ENCODE measurements around the gene SLC45A3. TPM values are rescaled to one million over a fixed set of nuclear protein-coding genes. Genes with fewer than 3 reads are reported as not detected.
A peak's percentile ranks its signal among the peaks of the same experiment; 100 is the strongest.

Gene SLC45A3
- total and polyA plus RNA-seq, 3 experiments from 2014 or later = 0.29 to 0.33 TPM; not detected in 1

- peaks cover 19% of the 10 kb centered on the region for H3K4me1 ChIP-seq (ENCODE audit: insufficient read depth, low read length)
- Mint-ChIP-seq H3K27ac (peak overlapping the region in 7 of 8 donors; percentile 16 to 85 (median 80)), H3K27me3 (peaks cover 0 to 1% of the 10 kb centered on the region in 2 donors), H3K4me3 (peak overlapping the region in 3 of 7 donors; percentile 7 to 41 (median 38)), H3K36me3 (peaks cover 0 to 81% (median 17%) of the 10 kb centered on the region in 3 donors), H3K9me3 (no peaks in the 10 kb centered on the region), H3K4me1 (peaks cover 34 to 67% (median 67%) of the 10 kb centered on the region in 3 donors)
- ChIA-PET POLR2A (no interaction called here), CTCF (interaction anchor here (0.6 to 3.0 kb wide), 2 partner anchors 19 to 47 kb away, joined by 3 to 9 read pairs; no protein-coding TSS in a partner anchor)
- H3K27ac ChIP-seq (ENCODE audit: low read depth, low read length) = no peak overlapping the region
- no peak for DNase-seq
- H3K9me3 ChIP-seq (ENCODE audit: low read length) = no peaks in the 10 kb centered on the region
- H3K4me3 ChIP-seq (ENCODE audit: low read length) = no peak overlapping the region
- no peaks in the 10 kb centered on the region for H3K27me3 ChIP-seq (ENCODE audit: insufficient read depth, low read length, poor library complexity, severe bottlenecking)
- H3K36me3 ChIP-seq (ENCODE audit: insufficient read depth, low read length) = peaks cover 10% of the 10 kb centered on the region
These were observed 69.3 kb downstream of the SLC45A3 start for GRCh38 chr1:205610901-205611466.

GRCh38 chr1:205610036-205610435 lies 70.3 kb downstream of the SLC45A3 start:
- H3K36me3 ChIP-seq (ENCODE audit: insufficient read depth, low read length) = peaks cover 4% of the 10 kb centered on the region
- H3K27me3 Mint-ChIP-seq = peaks cover 0 to 1% of the 10 kb centered on the region in 2 donors
- H3K9me3 ChIP-seq (ENCODE audit: low read length) = no peaks in the 10 kb centered on the region
- peaks cover 0 to 80% (median 11%) of the 10 kb centered on the region in 3 donors for H3K36me3 Mint-ChIP-seq
- peaks cover 33 to 62% (median 60%) of the 10 kb centered on the region in 3 donors for H3K4me1 Mint-ChIP-seq
- ChIA-PET POLR2A (no interaction called here), CTCF (no interaction called here)
- no peak for DNase-seq
- H3K9me3 Mint-ChIP-seq = no peaks in the 10 kb centered on the region
- peak overlapping the region in 6 of 8 donors; percentile 10 to 78 (median 42) for H3K27ac Mint-ChIP-seq
- H3K4me1 ChIP-seq (ENCODE audit: insufficient read depth, low read length) = peaks cover 19% of the 10 kb centered on the region
- no peak overlapping the region for H3K27ac ChIP-seq (ENCODE audit: low read depth, low read length)
- no peak overlapping the region for H3K4me3 ChIP-seq (ENCODE audit: low read length)
- H3K4me3 Mint-ChIP-seq = peak overlapping the region in 1 of 7 donors; percentile 32
- H3K27me3 ChIP-seq (ENCODE audit: insufficient read depth, low read length, poor library complexity, severe bottlenecking) = no peaks in the 10 kb centered on the region

Other genes starting within 250 kb of the SLC45A3 start
- gene BLACAT1, start 224.5 kb downstream of the SLC45A3 start, total RNA-seq = under 1 TPM in 1 of 2 experiments, not detected in 1; 0.09 TPM
- not detected for gene BLACAT1, start 224.5 kb downstream of the SLC45A3 start, polyA plus RNA-seq
- gene CDK18, start 175.8 kb downstream of the SLC45A3 start, total RNA-seq = 1 to 10 TPM; 1.4 to 1.6 TPM
- 0.43 TPM for gene CDK18, start 175.8 kb downstream of the SLC45A3 start, polyA plus RNA-seq
- 10 to 100 TPM; 83.3 to 88.7 TPM for gene ELK4, start 48.5 kb downstream of the SLC45A3 start, total RNA-seq
- 6.1 TPM for gene ELK4, start 48.5 kb downstream of the SLC45A3 start, polyA plus RNA-seq
- gene NUCKS1, start 69.7 kb upstream of the SLC45A3 start, total RNA-seq = 100 to 1,000 TPM; 162 to 202 TPM
- gene NUCKS1, start 69.7 kb upstream of the SLC45A3 start, polyA plus RNA-seq = 18.9 TPM
- gene RAB29, start 95.0 kb upstream of the SLC45A3 start, total RNA-seq = 10 to 100 TPM; 37.1 to 39.7 TPM
- gene RAB29, start 95.0 kb upstream of the SLC45A3 start, polyA plus RNA-seq = 169 TPM
- gene SLC41A1, start 132.7 kb upstream of the SLC45A3 start, total RNA-seq = 10 to 100 TPM; 24.1 to 27.6 TPM
- 16.5 TPM for gene SLC41A1, start 132.7 kb upstream of the SLC45A3 start, polyA plus RNA-seq
- gene PM20D1, start 169.6 kb upstream of the SLC45A3 start, total RNA-seq = under 1 TPM; 0.31 to 0.38 TPM
- 2.6 TPM for gene PM20D1, start 169.6 kb upstream of the SLC45A3 start, polyA plus RNA-seq

Data from CD8-positive, alpha-beta memory T cell (primary cell).